ENCODE measurements around the gene SFXN2.

DNA sequence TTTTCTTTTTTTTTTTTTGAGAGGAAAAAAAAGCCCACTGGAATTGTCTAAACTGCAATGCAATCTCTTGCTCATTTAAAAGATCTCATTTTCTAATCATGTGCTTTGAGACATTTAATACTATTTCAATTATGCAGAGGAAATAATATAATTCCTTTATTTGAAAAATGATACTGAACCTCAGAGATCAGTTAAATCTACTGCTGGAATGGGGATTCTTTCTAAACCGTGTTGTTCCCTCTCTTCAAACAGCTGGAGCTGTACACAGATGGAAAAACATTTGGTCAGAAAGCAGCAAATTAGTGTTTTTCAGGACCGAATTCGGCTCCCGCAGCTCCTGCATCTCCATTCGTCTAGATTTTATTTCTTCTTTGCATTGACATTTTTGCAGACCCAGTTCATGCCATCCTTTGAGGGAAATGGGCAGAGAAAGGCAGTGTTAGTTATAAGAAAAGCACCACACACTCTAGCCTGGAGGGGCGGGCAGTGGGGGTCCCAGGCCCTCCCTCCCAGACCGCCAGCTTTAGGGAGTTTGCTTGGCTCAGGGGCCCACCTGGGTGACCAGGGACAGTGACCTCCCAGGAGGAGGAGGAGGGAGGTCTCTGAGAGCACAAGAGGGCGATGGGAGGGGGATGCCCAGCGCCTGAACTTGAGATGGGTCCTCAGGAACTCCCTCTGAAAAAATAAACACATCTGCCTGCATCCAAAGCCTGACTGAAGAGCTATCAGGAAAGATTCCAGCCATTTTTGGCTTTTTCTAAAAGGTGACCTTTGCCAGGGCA, 37.7 kb upstream of the SFXN2 start:
- TF ChIP-seq, protein P1, sequence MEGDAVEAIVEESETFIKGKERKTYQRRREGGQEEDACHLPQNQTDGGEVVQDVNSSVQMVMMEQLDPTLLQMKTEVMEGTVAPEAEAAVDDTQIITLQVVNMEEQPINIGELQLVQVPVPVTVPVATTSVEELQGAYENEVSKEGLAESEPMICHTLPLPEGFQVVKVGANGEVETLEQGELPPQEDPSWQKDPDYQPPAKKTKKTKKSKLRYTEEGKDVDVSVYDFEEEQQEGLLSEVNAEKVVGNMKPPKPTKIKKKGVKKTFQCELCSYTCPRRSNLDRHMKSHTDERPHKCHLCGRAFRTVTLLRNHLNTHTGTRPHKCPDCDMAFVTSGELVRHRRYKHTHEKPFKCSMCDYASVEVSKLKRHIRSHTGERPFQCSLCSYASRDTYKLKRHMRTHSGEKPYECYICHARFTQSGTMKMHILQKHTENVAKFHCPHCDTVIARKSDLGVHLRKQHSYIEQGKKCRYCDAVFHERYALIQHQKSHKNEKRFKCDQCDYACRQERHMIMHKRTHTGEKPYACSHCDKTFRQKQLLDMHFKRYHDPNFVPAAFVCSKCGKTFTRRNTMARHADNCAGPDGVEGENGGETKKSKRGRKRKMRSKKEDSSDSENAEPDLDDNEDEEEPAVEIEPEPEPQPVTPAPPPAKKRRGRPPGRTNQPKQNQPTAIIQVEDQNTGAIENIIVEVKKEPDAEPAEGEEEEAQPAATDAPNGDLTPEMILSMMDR (IDR thresholded peaks at IDR 0.05): no peak
- TF ChIP-seq POLR2A (IDR thresholded peaks at IDR 0.05): no peak

Measured in uterus (tissue), 2 donors.